ENCODE measurements around the gene GPR160.
"Not testable (repeated sequence)": the region's sequence is repeated elsewhere in the genome, so short reads cannot be mapped to it uniquely, and the experiment has no call there.

GPR160 gene

DNA sequence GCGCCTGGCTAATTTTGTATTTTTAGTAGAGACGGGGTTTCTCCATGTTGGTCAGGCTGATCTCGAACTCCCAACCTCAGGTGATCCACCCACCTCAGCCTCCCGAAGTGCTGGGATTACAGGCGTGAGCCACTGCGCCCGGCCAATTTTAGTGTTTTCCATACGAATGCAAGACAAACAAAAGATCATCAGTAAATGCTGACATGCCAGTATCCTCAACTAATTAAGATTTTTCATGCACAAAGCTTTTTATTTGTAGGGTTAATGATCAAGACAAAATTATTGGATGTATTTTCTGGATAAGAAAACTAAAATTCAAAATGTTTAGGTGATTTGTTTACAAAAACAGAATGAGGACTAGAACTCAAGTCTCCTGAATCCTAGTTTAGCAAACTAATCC is 76.4 kb downstream of the GPR160 start:
- not testable (repeated sequence) for H3K27ac ChIP-seq (ENCODE audit: low read depth, low read length); H3K9ac ChIP-seq (ENCODE audit: low read depth, low read length); H3K27me3 ChIP-seq (ENCODE audit: control insufficient read depth, insufficient read depth, low read length); H3K9me3 ChIP-seq (ENCODE audit: control insufficient read depth, insufficient read depth, low read length); H3K4me1 ChIP-seq (ENCODE audit: control insufficient read depth, insufficient read depth, low read length); H3K4me3 ChIP-seq (ENCODE audit: low read depth, low read length)
- peaks cover 79% of the 10 kb centered on the region for H3K36me3 ChIP-seq (ENCODE audit: control insufficient read depth, insufficient read depth, low read length)

DNA sequence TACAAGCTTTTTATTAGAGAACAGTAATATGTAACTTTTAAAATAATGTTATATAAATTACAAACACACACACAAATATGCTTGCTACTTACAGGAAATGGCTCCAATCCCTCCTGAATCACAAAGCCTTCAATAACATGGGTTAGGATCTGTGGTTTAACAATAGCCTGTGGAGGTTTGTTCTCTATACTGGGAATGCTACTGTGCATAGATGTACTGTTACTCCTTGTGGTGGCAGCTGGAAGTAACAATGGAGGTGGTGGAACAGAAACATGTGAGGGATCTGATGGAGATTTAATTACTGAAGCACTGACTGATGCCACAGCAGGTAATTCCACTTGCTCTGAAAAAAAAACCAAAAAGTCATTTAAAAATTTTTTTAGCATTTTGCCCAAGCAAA is 79.3 kb downstream of the GPR160 start:
- H3K4me3 ChIP-seq (ENCODE audit: low read depth, low read length): no peak overlapping the region
- H3K36me3 ChIP-seq (ENCODE audit: control insufficient read depth, insufficient read depth, low read length): peaks cover 86% of the 10 kb centered on the region
- H3K9me3 ChIP-seq (ENCODE audit: control insufficient read depth, insufficient read depth, low read length): no peaks in the 10 kb centered on the region
- no peak overlapping the region for H3K9ac ChIP-seq (ENCODE audit: low read depth, low read length)
- H3K27me3 ChIP-seq (ENCODE audit: control insufficient read depth, insufficient read depth, low read length): no peaks in the 10 kb centered on the region
- H3K27ac ChIP-seq (ENCODE audit: low read depth, low read length): no peak overlapping the region
- H3K4me1 ChIP-seq (ENCODE audit: control insufficient read depth, insufficient read depth, low read length): no peaks in the 10 kb centered on the region

GRCh38 chr3:170128259-170128976 is 90.6 kb downstream of the GPR160 start:
- Histone ChIP-seq H3K36me3 (ENCODE audit: control insufficient read depth, insufficient read depth, low read length) (peaks cover 33% of the 10 kb centered on the region), H3K4me1 (ENCODE audit: control insufficient read depth, insufficient read depth, low read length) (no peaks in the 10 kb centered on the region), H3K4me3 (ENCODE audit: low read depth, low read length) (no peak overlapping the region), H3K9ac (ENCODE audit: low read depth, low read length) (no peak overlapping the region), H3K27me3 (ENCODE audit: control insufficient read depth, insufficient read depth, low read length) (no peaks in the 10 kb centered on the region), H3K27ac (ENCODE audit: low read depth, low read length) (no peak overlapping the region), H3K9me3 (ENCODE audit: control insufficient read depth, insufficient read depth, low read length) (no peaks in the 10 kb centered on the region)

DNA sequence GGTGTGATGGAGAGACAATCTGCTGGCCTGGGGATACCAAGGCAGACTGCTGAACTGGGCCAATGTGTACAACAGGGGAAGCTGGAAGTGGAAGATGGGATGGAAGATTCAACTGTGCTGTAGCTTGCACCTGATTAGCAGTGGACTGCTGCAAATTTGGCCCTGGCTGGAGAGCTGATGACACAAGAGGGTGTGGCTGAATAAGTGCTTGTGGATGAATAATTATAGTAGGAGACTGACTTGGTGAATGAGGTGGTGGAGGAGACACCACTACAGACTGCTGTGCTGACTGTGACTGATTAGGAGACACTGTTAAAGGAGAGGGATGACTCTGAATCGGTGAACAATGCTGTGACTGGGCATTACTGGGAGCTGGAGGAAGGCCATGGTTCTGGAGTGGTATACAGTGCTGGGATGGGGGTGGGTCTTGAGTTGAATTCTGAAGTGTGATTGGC is 91.2 kb downstream of the GPR160 start:
- Histone ChIP-seq H3K9ac (ENCODE audit: low read depth, low read length) (no peak overlapping the region), H3K4me3 (ENCODE audit: low read depth, low read length) (no peak overlapping the region), H3K36me3 (ENCODE audit: control insufficient read depth, insufficient read depth, low read length) (peaks cover 38% of the 10 kb centered on the region), H3K9me3 (ENCODE audit: control insufficient read depth, insufficient read depth, low read length) (no peaks in the 10 kb centered on the region), H3K27me3 (ENCODE audit: control insufficient read depth, insufficient read depth, low read length) (no peaks in the 10 kb centered on the region), H3K27ac (ENCODE audit: low read depth, low read length) (no peak overlapping the region), H3K4me1 (ENCODE audit: control insufficient read depth, insufficient read depth, low read length) (no peaks in the 10 kb centered on the region)

DNA sequence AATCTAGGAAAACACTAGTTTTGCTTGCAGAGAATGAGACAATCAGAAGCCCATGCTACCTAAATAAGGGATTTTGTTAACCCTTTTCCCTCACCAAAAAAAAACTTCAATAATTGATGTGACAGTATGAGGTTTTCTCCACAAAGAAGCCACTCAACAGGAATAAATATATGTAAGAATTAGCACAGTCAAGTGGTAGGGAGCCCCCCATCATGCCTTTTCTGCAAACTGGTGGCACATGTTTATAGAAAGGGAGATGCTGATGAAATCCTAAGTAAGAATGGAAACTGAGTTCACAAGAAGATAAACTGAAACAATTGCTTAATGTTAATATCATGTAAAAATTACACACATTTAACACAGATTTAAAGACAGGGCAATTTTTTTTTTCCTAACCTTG is 92.7 kb downstream of the GPR160 start:
- Histone ChIP-seq H3K9ac (ENCODE audit: low read depth, low read length) (no peak overlapping the region), H3K9me3 (ENCODE audit: control insufficient read depth, insufficient read depth, low read length) (no peaks in the 10 kb centered on the region), H3K36me3 (ENCODE audit: control insufficient read depth, insufficient read depth, low read length) (peaks cover 41% of the 10 kb centered on the region), H3K4me1 (ENCODE audit: control insufficient read depth, insufficient read depth, low read length) (no peaks in the 10 kb centered on the region), H3K4me3 (ENCODE audit: low read depth, low read length) (no peak overlapping the region), H3K27me3 (ENCODE audit: control insufficient read depth, insufficient read depth, low read length) (no peaks in the 10 kb centered on the region), H3K27ac (ENCODE audit: low read depth, low read length) (no peak overlapping the region)

- H3K36me3 ChIP-seq (ENCODE audit: control insufficient read depth, insufficient read depth, low read length): peaks cover 52% of the 10 kb centered on the region
- H3K9ac ChIP-seq (ENCODE audit: low read depth, low read length): no peak overlapping the region
- H3K4me3 ChIP-seq (ENCODE audit: low read depth, low read length): no peak overlapping the region
- H3K27me3 ChIP-seq (ENCODE audit: control insufficient read depth, insufficient read depth, low read length): no peaks in the 10 kb centered on the region
- H3K9me3 ChIP-seq (ENCODE audit: control insufficient read depth, insufficient read depth, low read length): no peaks in the 10 kb centered on the region
- no peaks in the 10 kb centered on the region for H3K4me1 ChIP-seq (ENCODE audit: control insufficient read depth, insufficient read depth, low read length)
- no peak overlapping the region for H3K27ac ChIP-seq (ENCODE audit: low read depth, low read length)
Measured at GRCh38 chr3:170132335-170132734, 94.5 kb downstream of the GPR160 start.

All from HUES48 (cell line).